Activated T-helper 2 cell treated with anti-CD3 and anti-CD28 coated beads, Interferon-gamma antibody, Interleukin-2, Interleukin-4, amounts not matched to agents 10 μg/mL and 5 μg/mL and 100 μg/mL, durations not matched to agents 14 hours and 24 hours and 36 hours (primary cell): ENCODE data around the gene FAM72B. TPM values are rescaled to one million over a fixed set of nuclear protein-coding genes. Genes with fewer than 3 reads are reported as not detected.
"Not testable (repeated sequence)": the region's sequence is repeated elsewhere in the genome, so short reads cannot be mapped to it uniquely, and the experiment has no call there.

Experiments used
- DNase-seq: peaks from one replicate; pipeline ENCODE4 v3.0.0; 2021; ENCODE audit warnings: low spot score
- H3K27ac Mint-ChIP-seq: one replicate; pipeline ENCODE4 v1.8.0; 2021; ENCODE audit warnings: mixed read lengths
- H3K27me3 Mint-ChIP-seq: one replicate; pipeline ENCODE4 v1.8.0; 2021; ENCODE audit warnings: low read depth, mixed read lengths
- H3K36me3 Mint-ChIP-seq: one replicate; pipeline ENCODE4 v1.8.0; 2021; ENCODE audit warnings: low read depth, mixed read lengths
- H3K4me1 Mint-ChIP-seq: one replicate; pipeline ENCODE4 v1.8.0; 2021; ENCODE audit warnings: low read depth, mixed read lengths
- H3K4me3 Mint-ChIP-seq: one replicate; pipeline ENCODE4 v1.8.0; 2021; ENCODE audit warnings: low read depth, mild to moderate bottlenecking, moderate library complexity, mixed read lengths
- H3K9me3 Mint-ChIP-seq: one replicate; pipeline ENCODE4 v1.8.0; 2021; ENCODE audit warnings: mixed read lengths
- intact Hi-C: fragments of 100-400 bp; cut with micrococcal nuclease; formaldehyde crosslinking; loops from one replicate; pipeline ENCODE4 v1.15.1; 2023
- total RNA-seq: library from RNA; stranded (reverse); gene quantifications from 2 replicates; pipeline ENCODE4 v1.2.3, GENCODE V29; 2022

Gene FAM72B
- total RNA-seq, 1 donor from 2014 or later: 22.6 TPM

DNA sequence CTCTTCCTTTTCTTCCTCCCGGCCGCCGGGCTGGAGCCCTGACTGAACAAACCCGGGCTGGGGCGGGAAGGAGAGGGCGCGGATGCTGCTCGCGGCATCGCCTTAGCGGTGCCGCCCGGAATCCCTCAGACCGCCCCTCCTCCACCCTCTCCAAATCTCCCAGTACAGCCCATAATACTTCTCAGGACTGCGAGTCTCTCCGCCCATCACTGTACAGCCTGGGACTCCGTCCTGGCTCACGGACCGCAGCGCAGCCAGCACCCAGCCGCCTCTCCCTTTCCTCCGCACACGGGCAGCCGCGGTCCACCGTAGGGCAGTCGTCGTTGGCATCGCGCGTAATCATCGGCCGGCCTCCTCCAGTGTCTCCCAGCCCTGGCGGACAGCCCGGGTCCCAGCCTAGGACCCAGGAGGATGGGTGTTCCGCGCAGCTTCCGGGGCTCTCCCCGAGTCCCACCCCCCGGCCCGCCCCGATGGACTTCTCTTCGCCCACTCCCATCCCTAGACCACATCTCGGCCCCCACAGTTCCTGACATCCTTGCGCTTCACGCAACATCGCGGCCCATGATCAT lies 1.1 kb upstream of the FAM72B start:
- H3K27me3 Mint-ChIP-seq, H3K9me3 Mint-ChIP-seq, DNase-seq, H3K36me3 Mint-ChIP-seq, intact Hi-C loops, H3K4me1 Mint-ChIP-seq: not testable (repeated sequence)
- Mint-ChIP-seq H3K27ac (peak overlapping the region; percentile 85), H3K4me3 (peak overlapping the region; percentile 80)

DNA sequence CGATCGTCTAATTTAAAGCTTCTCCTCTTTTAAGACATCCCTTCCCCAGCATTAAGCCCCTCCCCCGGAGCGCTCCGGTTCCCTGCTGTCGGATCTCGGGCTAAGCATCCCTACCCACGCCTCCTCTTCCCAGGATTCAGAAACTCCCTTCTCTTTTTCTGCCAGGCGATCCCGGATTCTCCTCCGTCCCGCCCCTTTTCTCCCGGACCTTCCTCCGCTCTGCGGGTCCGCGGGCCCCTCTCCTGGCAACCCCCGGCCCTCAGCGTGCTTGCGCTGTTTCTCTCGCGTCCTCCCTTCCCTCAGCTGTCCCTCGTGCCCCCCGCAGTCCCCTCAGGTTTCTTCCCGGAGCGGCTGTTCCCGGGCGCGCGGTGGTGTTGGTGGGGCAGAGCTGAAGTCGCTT lies 273 bp downstream of the FAM72B start:
- H3K27me3 Mint-ChIP-seq, H3K4me1 Mint-ChIP-seq, H3K27ac Mint-ChIP-seq, H3K9me3 Mint-ChIP-seq, DNase-seq, intact Hi-C loops, H3K36me3 Mint-ChIP-seq: not testable (repeated sequence)
- peak overlapping the region; percentile 70 for H3K4me3 Mint-ChIP-seq

DNA sequence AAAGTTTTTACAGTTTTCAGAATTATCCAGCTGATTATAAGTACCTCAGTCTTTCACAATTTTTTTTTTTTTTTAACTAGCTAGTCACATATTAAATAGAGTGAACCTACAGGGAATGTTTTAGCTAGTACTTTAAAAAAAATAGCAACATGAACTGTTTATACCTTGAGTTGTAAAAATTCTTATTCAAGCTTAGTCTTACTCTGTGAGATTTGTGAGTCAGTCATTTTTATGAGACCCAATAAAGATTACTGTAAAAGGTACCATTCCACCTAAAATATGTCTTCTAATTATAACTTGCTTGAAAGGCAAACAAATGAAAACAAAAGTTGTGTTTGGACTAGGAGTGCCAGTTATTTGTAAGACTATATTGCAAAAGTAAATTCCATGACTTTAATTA lies 5.9 kb downstream of the FAM72B start:
- H3K27me3 Mint-ChIP-seq, intact Hi-C loops, H3K9me3 Mint-ChIP-seq, H3K27ac Mint-ChIP-seq, H3K4me3 Mint-ChIP-seq, H3K4me1 Mint-ChIP-seq, H3K36me3 Mint-ChIP-seq, DNase-seq: not testable (repeated sequence)

GRCh38 chr1:121176649-121177048 lies 7.5 kb downstream of the FAM72B start:
- not testable (repeated sequence) for H3K36me3 Mint-ChIP-seq

GRCh38 chr1:121168152-121168668 lies 15.9 kb downstream of the FAM72B start:
- H3K4me1 Mint-ChIP-seq, H3K27me3 Mint-ChIP-seq, H3K36me3 Mint-ChIP-seq, H3K4me3 Mint-ChIP-seq, intact Hi-C loops, H3K9me3 Mint-ChIP-seq, H3K27ac Mint-ChIP-seq, DNase-seq: not testable (repeated sequence)

More at GRCh38 chr1:121176649-121177048, 7.5 kb downstream of the FAM72B start:
- intact Hi-C loops, H3K27ac Mint-ChIP-seq, DNase-seq, H3K9me3 Mint-ChIP-seq, H3K4me3 Mint-ChIP-seq, H3K4me1 Mint-ChIP-seq, H3K27me3 Mint-ChIP-seq: not testable (repeated sequence)

GRCh38 chr1:121167225-121167738 lies 16.9 kb downstream of the FAM72B start:
- H3K4me1 Mint-ChIP-seq, H3K36me3 Mint-ChIP-seq, H3K9me3 Mint-ChIP-seq, H3K27ac Mint-ChIP-seq, H3K27me3 Mint-ChIP-seq, intact Hi-C loops, H3K4me3 Mint-ChIP-seq, DNase-seq: not testable (repeated sequence)

GRCh38 chr1:121165296-121165695 lies 18.8 kb downstream of the FAM72B start:
- H3K4me3 Mint-ChIP-seq, H3K27me3 Mint-ChIP-seq, intact Hi-C loops, H3K36me3 Mint-ChIP-seq, DNase-seq, H3K4me1 Mint-ChIP-seq, H3K9me3 Mint-ChIP-seq: not testable (repeated sequence)
- peak overlapping the region; percentile 43 for H3K27ac Mint-ChIP-seq

DNA sequence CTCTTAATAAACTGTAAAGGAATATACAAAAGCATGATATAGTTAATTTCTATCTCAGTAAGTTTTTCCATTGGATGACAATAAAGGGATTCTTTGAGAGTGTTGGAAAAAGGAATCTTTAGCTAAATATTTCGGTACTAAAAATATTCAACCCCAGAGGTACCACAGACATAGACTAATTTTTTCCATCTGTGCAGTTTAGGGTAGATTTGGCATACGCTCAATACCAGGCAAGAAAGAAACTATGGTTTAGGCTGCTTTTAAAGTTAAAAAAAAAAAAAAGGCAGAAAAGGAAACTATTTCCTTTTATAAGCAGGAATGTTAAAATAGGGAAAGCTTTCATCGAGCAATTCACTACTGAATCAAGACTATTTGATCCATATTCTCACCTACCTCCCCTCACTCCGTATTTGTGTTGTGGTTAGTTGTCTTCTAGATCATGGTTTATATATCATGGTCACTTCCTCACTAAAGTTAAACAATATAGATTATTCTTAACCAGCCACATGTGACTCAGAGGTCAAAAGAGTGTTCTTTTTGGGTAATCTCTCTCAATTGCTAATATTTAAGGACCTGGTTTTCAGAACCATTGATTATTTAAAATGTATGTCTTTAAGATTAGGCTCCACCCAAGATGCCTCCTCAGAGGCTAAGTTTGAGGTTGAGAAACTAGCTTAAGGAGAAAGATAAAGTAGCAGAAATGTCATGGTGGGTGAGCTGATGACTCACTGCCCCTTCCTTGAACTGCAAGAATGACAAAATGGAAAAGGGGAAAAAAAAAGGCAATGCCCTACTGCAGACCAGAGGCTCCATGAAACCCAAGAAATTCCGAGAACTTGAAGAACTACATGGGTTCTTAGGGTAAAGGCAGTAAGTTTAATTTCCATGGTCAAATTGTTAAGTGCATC lies 20.0 kb downstream of the FAM72B start:
- H3K9me3 Mint-ChIP-seq, H3K27me3 Mint-ChIP-seq, H3K36me3 Mint-ChIP-seq, H3K27ac Mint-ChIP-seq, DNase-seq, intact Hi-C loops, H3K4me1 Mint-ChIP-seq, H3K4me3 Mint-ChIP-seq: not testable (repeated sequence)

DNA sequence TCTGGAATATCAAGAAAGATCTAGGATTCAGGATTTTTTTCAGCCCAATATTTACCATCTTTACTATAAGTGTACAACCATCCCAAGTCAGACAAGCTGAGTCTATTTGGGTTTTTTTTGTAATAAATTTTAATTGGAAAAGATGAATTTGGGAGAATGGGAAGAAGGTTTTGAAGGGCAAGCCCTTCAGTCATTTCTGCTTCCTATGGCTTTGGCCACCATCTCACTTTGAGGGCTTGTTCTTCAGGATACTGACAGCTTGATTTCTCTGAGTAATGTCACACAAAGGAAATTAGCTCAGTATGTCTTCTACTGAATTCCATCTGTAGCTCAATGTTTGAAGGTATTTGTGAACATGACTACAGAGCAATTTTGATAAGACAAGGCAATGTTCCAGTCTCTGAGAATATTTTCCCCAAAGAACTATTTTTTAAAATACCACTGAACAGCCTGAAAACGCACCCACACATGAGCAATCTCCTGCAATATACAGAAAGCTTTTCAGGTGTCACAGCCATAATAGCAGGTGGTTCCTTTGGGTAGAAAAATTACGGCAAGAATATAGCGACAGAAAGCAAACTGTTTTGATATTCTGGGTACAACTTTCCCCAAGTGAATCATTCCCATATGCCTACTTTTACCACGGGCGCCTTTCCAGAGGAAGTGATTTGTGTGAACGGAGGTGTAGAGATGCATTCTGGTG lies 22.8 kb downstream of the FAM72B start:
- H3K4me1 Mint-ChIP-seq, H3K4me3 Mint-ChIP-seq, H3K27me3 Mint-ChIP-seq, H3K36me3 Mint-ChIP-seq, intact Hi-C loops, H3K9me3 Mint-ChIP-seq, H3K27ac Mint-ChIP-seq, DNase-seq: not testable (repeated sequence)

GRCh38 chr1:121160118-121160517 lies 24.0 kb downstream of the FAM72B start:
- H3K27me3 Mint-ChIP-seq, H3K36me3 Mint-ChIP-seq, H3K4me1 Mint-ChIP-seq, DNase-seq, H3K27ac Mint-ChIP-seq, intact Hi-C loops, H3K4me3 Mint-ChIP-seq, H3K9me3 Mint-ChIP-seq: not testable (repeated sequence)

- H3K4me3 Mint-ChIP-seq, intact Hi-C loops, H3K27ac Mint-ChIP-seq, H3K36me3 Mint-ChIP-seq, H3K9me3 Mint-ChIP-seq, H3K27me3 Mint-ChIP-seq, H3K4me1 Mint-ChIP-seq, DNase-seq: not testable (repeated sequence)
Measured at GRCh38 chr1:121157609-121158008, 26.5 kb downstream of the FAM72B start.

DNA sequence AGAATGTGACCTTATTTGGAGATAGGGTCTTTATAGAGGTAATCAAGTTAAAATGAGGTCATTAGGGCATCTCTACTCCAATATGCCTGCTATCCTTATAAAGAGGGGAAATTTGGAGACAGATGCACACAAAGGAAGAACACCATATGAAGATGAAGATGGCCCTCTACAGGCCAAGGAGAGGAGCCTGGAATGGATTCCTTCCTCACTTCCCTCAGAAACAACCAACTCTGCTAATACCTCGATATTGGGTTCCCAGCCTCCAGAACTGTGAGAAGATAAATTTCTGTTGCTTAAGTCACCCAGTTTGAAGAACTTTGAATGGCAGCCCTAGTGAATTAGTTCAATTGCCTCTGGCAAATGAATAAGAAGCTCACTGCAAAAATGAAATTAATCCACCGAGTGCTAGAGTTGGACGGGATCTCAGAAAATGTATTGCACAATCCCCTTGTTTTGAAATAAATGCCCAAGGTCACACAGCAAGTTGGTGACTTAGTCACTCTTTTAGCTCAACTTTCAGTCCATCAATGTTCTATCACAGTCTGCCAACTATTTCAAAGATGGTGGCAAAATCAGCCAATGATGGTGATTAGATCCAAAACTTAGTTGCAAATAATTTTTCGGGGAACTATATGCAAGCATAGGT lies 27.1 kb downstream of the FAM72B start:
- H3K27me3 Mint-ChIP-seq, H3K4me3 Mint-ChIP-seq, H3K4me1 Mint-ChIP-seq, DNase-seq, intact Hi-C loops, H3K27ac Mint-ChIP-seq, H3K36me3 Mint-ChIP-seq, H3K9me3 Mint-ChIP-seq: not testable (repeated sequence)
